Panc1 (cell line): ENCODE data around the gene VPS18.

Experiments used
- POLR2AphosphoS5 ChIP-seq: IDR thresholded peaks from 2 replicates; pipeline ENCODE4 v1.6.1; 2012; ENCODE audit warnings: mild to moderate bottlenecking, low read depth, low read length, moderate library complexity
- SIN3A ChIP-seq: IDR thresholded peaks from 2 replicates; pipeline ENCODE4 v1.6.1; 2012; ENCODE audit warnings: low read depth, mild to moderate bottlenecking, low read length, moderate library complexity, borderline replicate concordance; ENCODE audit not compliant: insufficient read depth
- TF ChIP-seq, protein P1 (sequence below): fragments of 450-650 bp; IDR thresholded peaks from 2 replicates; pipeline ENCODE4 v1.5.1; 2017; ENCODE audit warnings: mild to moderate bottlenecking

DNA sequence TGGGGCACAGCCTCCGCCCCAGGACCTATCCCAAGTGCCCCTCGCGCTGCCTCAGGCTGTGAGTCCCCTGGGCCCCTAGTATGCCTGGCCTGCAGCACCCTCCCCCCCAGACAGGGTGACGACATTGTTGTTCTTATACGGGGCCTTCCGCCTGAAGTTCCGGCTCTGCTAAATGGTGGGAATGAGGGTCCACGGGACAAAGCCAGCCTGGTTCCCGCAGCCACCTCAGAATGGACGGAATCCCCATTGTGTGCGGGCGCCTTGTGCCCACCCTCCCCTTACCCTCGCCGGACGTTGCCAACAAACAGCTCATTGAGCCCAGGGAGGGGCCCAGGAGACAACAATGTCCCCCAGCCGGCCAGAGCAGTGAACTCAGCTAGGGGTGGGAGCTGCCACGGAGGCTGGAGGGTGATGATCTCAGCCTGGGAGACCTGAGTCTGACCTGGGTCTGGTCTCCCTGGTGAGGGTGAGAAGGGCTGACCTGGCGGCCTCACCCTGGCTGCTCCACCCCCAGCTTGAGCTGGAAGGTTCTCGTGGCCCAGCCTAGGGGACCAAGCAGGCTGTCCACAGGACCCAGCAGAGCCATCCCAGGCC, 24.6 kb downstream of the VPS18 start:
- TF ChIP-seq, protein P1, sequence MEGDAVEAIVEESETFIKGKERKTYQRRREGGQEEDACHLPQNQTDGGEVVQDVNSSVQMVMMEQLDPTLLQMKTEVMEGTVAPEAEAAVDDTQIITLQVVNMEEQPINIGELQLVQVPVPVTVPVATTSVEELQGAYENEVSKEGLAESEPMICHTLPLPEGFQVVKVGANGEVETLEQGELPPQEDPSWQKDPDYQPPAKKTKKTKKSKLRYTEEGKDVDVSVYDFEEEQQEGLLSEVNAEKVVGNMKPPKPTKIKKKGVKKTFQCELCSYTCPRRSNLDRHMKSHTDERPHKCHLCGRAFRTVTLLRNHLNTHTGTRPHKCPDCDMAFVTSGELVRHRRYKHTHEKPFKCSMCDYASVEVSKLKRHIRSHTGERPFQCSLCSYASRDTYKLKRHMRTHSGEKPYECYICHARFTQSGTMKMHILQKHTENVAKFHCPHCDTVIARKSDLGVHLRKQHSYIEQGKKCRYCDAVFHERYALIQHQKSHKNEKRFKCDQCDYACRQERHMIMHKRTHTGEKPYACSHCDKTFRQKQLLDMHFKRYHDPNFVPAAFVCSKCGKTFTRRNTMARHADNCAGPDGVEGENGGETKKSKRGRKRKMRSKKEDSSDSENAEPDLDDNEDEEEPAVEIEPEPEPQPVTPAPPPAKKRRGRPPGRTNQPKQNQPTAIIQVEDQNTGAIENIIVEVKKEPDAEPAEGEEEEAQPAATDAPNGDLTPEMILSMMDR, result no peak
- TF ChIP-seq SIN3A (no peak), POLR2AphosphoS5 (no peak)
